ENCODE measurements around the gene SLC41A3. TPM values are rescaled to one million over a fixed set of nuclear protein-coding genes. Genes with fewer than 3 reads are reported as not detected.

Gene SLC41A3
- total RNA-seq, 1 donor from 2014 or later = 31.6 TPM

DNA sequence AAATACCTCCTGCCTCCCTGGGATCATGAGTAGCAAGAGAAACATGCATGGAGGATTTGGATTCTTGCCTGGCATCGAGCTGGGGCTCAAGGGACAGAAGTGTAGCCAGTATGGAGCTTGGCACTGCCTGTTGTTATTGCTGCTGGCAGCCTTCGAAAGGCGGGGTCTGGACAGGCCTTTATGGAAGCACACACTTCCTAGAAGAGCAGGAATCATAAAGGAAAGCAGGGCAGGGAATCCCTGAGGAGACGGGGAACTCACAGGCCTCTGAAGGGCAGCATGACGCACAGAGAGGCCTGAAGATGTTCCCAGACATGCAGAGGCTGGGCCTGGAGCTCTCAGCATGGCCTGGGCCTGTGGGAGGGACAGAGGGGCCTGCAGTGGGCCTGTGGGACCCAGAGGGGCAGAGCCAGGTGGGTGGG lies 18.6 kb upstream of the SLC41A3 start:
- DNase-seq (ENCODE audit: low read depth) = peak; percentile 22
- no peaks in the 10 kb centered on the region for H4K20me1 ChIP-seq (ENCODE audit: insufficient read depth, low read length)

DNA sequence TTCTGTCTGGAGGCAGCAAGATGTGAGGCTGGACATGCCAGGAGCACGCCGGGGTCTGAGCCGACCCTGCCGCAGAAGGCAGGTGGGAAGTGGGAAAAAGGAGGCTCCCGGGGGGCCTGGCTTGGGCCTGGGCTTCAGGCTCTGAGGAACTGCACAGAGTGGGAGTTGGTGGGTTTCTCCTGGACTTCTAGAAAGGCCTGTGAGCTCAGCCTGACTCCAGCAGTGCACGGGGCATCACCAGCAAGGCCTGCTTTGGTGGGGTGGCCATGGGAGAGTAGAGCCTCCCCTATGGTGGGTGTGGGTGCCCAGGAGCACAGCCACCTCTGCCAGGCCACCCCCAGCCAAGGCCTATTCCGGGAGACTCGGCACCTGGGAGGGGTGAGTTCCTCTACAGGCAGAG lies 18.1 kb upstream of the SLC41A3 start:
- H4K20me1 ChIP-seq (ENCODE audit: insufficient read depth, low read length) = no peaks in the 10 kb centered on the region
- Mint-ChIP-seq H3K27me3 (ENCODE audit: low read depth, unreplicated experiment) (peaks cover 5% of the 10 kb centered on the region), H3K9me3 (ENCODE audit: unreplicated experiment) (peaks cover 10% of the 10 kb centered on the region), H3K36me3 (ENCODE audit: low read depth, unreplicated experiment) (no peaks in the 10 kb centered on the region), H3K27ac (ENCODE audit: unreplicated experiment) (no peak overlapping the region), H3K4me1 (ENCODE audit: low read depth, unreplicated experiment) (peaks cover 8% of the 10 kb centered on the region), H3K4me3 (ENCODE audit: unreplicated experiment) (no peak overlapping the region)
- no peak for TF ChIP-seq EZH2 (IDR thresholded peaks at IDR 0.05; ENCODE audit: insufficient read depth, low read length)
- TF ChIP-seq, protein P1, sequence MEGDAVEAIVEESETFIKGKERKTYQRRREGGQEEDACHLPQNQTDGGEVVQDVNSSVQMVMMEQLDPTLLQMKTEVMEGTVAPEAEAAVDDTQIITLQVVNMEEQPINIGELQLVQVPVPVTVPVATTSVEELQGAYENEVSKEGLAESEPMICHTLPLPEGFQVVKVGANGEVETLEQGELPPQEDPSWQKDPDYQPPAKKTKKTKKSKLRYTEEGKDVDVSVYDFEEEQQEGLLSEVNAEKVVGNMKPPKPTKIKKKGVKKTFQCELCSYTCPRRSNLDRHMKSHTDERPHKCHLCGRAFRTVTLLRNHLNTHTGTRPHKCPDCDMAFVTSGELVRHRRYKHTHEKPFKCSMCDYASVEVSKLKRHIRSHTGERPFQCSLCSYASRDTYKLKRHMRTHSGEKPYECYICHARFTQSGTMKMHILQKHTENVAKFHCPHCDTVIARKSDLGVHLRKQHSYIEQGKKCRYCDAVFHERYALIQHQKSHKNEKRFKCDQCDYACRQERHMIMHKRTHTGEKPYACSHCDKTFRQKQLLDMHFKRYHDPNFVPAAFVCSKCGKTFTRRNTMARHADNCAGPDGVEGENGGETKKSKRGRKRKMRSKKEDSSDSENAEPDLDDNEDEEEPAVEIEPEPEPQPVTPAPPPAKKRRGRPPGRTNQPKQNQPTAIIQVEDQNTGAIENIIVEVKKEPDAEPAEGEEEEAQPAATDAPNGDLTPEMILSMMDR (IDR thresholded peaks at IDR 0.05; ENCODE audit: insufficient read depth, low read depth, low read length) = no peak
- no peak for DNase-seq (ENCODE audit: low read depth)
- no peak overlapping the region for H3K4me2 ChIP-seq (ENCODE audit: low read length)
- H3K27ac ChIP-seq (ENCODE audit: low read depth, low read length) = no peak overlapping the region
- H3K79me2 ChIP-seq (ENCODE audit: insufficient read depth, low read length) = no peaks in the 10 kb centered on the region
- no peak overlapping the region for H2AFZ ChIP-seq (ENCODE audit: low read depth, low read length)
- no peaks in the 10 kb centered on the region for H3K36me3 ChIP-seq (ENCODE audit: insufficient read depth, low read length)
- no peak overlapping the region for H3K4me3 ChIP-seq (ENCODE audit: insufficient read depth, low read depth, low read length)
- no peak overlapping the region for H3K9ac ChIP-seq (ENCODE audit: low read length)
- no peak for FAIRE-seq
- H3K9me3 ChIP-seq (ENCODE audit: insufficient read depth, low read depth, low read length) = no peaks in the 10 kb centered on the region
- H3K27me3 ChIP-seq (ENCODE audit: insufficient read depth, low read length) = no peaks in the 10 kb centered on the region
- H3K4me1 ChIP-seq (ENCODE audit: insufficient read depth, low read length) = no peaks in the 10 kb centered on the region

More for the DNA sequence above, 18.6 kb upstream of the SLC41A3 start:
- H3K27ac Mint-ChIP-seq (ENCODE audit: unreplicated experiment) = no peak overlapping the region
- Histone ChIP-seq H3K9ac (ENCODE audit: low read length) (no peak overlapping the region), H3K9me3 (ENCODE audit: insufficient read depth, low read depth, low read length) (no peaks in the 10 kb centered on the region), H3K36me3 (ENCODE audit: insufficient read depth, low read length) (no peaks in the 10 kb centered on the region), H3K4me1 (ENCODE audit: insufficient read depth, low read length) (no peaks in the 10 kb centered on the region), H2AFZ (ENCODE audit: low read depth, low read length) (no peak overlapping the region), H3K4me3 (ENCODE audit: insufficient read depth, low read depth, low read length) (no peak overlapping the region), H3K27me3 (ENCODE audit: insufficient read depth, low read length) (no peaks in the 10 kb centered on the region), H3K79me2 (ENCODE audit: insufficient read depth, low read length) (no peaks in the 10 kb centered on the region), H3K27ac (ENCODE audit: low read depth, low read length) (no peak overlapping the region), H3K4me2 (ENCODE audit: low read length) (no peak overlapping the region)
- H3K27me3 Mint-ChIP-seq (ENCODE audit: low read depth, unreplicated experiment) = peaks cover 5% of the 10 kb centered on the region
- no peak for FAIRE-seq
- H3K36me3 Mint-ChIP-seq (ENCODE audit: low read depth, unreplicated experiment) = no peaks in the 10 kb centered on the region
- no peak overlapping the region for H3K4me3 Mint-ChIP-seq (ENCODE audit: unreplicated experiment)
- H3K9me3 Mint-ChIP-seq (ENCODE audit: unreplicated experiment) = peaks cover 7% of the 10 kb centered on the region
- H3K4me1 Mint-ChIP-seq (ENCODE audit: low read depth, unreplicated experiment) = peaks cover 8% of the 10 kb centered on the region
- TF ChIP-seq, protein P1 (IDR thresholded peaks at IDR 0.05; ENCODE audit: insufficient read depth, low read depth, low read length) = no peak
- no peak for TF ChIP-seq EZH2 (IDR thresholded peaks at IDR 0.05; ENCODE audit: insufficient read depth, low read length)

DNA sequence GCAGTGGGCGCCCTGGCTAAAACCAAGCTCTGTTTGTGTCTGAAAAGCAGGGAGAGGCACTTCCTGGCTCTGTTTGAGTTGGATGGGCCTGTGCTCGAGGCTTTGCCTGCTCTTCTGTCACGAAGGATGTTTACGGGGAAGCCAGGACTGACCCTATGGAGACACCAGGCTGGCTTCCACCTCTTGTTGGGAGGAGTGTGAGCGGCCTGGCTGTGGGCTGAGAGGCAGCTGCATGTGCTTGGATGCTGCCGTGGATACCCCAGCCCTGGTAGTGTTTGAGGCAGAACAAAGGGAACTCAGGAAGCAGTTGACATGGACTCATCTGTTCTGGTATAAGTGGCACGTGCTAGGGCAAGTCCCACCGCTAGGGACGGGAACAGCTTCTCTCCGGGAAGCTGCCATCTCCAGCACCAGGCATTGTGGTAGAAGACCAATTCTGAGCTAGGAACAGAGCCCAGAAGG lies 17.6 kb upstream of the SLC41A3 start:
- Histone ChIP-seq H3K9ac (ENCODE audit: low read length) (no peak overlapping the region), H3K4me1 (ENCODE audit: insufficient read depth, low read length) (no peaks in the 10 kb centered on the region), H3K36me3 (ENCODE audit: insufficient read depth, low read length) (no peaks in the 10 kb centered on the region), H4K20me1 (ENCODE audit: insufficient read depth, low read length) (no peaks in the 10 kb centered on the region), H3K79me2 (ENCODE audit: insufficient read depth, low read length) (no peaks in the 10 kb centered on the region), H2AFZ (ENCODE audit: low read depth, low read length) (no peak overlapping the region), H3K27me3 (ENCODE audit: insufficient read depth, low read length) (no peaks in the 10 kb centered on the region), H3K4me3 (ENCODE audit: insufficient read depth, low read depth, low read length) (no peak overlapping the region), H3K9me3 (ENCODE audit: insufficient read depth, low read depth, low read length) (no peaks in the 10 kb centered on the region), H3K27ac (ENCODE audit: low read depth, low read length) (no peak overlapping the region), H3K4me2 (ENCODE audit: low read length) (no peak overlapping the region)
- H3K4me3 Mint-ChIP-seq (ENCODE audit: unreplicated experiment) = no peak overlapping the region
- no peaks in the 10 kb centered on the region for H3K36me3 Mint-ChIP-seq (ENCODE audit: low read depth, unreplicated experiment)
- DNase-seq (ENCODE audit: low read depth) (no peak), FAIRE-seq (no peak)
- peaks cover 8% of the 10 kb centered on the region for H3K4me1 Mint-ChIP-seq (ENCODE audit: low read depth, unreplicated experiment)
- peaks cover 5% of the 10 kb centered on the region for H3K27me3 Mint-ChIP-seq (ENCODE audit: low read depth, unreplicated experiment)
- peaks cover 15% of the 10 kb centered on the region for H3K9me3 Mint-ChIP-seq (ENCODE audit: unreplicated experiment)
- no peak for TF ChIP-seq EZH2 (IDR thresholded peaks at IDR 0.05; ENCODE audit: insufficient read depth, low read length)
- TF ChIP-seq, protein P1 (IDR thresholded peaks at IDR 0.05; ENCODE audit: insufficient read depth, low read depth, low read length) = no peak
- H3K27ac Mint-ChIP-seq (ENCODE audit: unreplicated experiment) = peak overlapping the region; percentile 77
